Activated CD4-positive, CD25-positive, alpha-beta regulatory T cell treated with anti-CD3 and anti-CD28 coated beads, Interleukin-2, amount 50 U/mL, for 72 hours (primary cell): Measurements from ENCODE around the gene ATF6.

Source experiments
- DNase-seq: peaks from one replicate; pipeline ENCODE4 v3.0.0; 2021

Gene ATF6

DNA sequence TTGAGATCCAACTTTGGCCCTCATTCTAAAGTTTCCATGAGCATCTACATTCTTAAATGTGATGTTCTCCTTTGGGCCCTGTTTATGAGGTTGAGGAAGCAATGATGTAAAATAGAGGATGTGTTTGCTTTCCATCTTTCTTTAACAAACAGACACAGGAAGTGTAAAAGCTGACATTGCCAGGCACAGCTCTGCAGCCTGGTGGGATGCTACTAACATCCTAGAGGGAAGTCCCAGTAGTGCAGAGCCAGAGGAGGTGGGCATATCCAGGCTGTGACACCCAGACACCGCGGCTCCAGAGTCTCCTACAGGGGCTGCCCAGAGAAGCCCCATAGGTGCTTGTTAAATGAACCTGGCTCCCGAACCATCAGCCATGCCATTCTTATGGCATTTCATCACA lies 241.3 kb downstream of the ATF6 start:
- no peak for DNase-seq

DNA sequence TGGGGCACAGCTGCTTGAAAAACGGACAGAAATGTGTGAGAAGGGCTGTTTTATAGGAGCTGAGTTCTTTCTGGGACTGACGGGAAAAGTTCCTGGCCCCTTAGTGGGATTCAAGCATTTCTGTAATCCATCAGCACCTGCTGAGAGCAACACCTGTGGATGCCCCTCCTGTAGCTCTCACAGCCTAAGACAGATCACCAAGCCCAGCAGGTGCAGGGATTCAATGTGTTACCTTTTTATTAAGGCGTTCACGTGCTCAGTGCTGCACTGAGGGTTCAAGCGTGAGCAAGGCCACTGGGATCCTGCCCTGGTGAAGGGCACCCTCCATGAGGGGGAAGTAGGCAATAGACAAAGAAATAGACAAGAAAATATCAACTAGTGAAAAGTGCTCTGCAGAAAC lies 242.7 kb downstream of the ATF6 start:
- no peak for DNase-seq

DNA sequence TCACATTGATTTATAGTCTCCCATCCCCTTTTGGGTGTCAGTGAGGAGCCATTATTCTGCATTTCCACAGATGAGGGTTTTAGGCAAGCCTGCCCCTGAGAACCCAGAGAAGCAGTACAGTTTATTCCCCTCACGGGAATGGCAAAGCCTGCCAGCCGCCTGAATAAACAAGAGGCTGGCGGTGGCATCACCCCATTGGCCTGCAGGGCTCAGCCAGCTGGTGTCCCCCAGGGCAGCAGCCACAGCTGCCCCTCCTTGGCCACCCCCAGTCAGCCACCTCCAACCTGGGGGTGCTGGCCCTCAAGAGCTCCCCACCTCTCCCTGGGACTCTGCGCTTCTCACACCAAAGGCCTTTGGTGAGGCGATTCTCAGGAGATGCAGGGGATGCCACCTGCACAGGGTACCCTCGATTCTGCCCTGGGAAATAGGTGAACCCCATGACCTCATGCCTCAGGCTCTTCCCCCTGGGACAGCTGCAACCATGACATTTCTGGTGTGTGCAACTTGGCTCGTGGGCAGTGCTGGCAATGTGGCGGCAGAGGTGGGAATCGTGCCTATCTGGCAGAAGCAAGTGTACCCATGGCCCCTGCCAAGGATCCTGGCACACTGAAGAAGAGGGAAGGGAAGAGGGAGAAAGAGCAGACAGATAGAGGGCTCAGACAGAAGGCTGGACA lies 243.5 kb downstream of the ATF6 start:
- no peak for DNase-seq

DNA sequence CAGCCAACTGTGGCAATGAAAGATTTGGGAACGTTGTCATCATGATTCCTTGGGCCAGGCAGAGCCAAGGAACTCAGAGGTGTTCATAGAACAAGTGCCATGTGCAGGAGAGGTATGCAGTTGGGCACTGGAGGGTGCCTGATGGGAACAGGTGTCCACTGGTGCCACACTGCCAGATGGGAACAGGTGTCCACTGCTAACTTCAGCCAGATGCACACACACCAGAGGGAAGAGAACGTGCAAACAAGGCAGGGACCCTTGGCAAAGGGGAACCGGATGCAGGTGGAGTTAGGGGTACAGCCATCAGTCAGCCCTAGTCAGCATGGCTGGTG lies 244.0 kb downstream of the ATF6 start:
- DNase-seq: no peak

DNA sequence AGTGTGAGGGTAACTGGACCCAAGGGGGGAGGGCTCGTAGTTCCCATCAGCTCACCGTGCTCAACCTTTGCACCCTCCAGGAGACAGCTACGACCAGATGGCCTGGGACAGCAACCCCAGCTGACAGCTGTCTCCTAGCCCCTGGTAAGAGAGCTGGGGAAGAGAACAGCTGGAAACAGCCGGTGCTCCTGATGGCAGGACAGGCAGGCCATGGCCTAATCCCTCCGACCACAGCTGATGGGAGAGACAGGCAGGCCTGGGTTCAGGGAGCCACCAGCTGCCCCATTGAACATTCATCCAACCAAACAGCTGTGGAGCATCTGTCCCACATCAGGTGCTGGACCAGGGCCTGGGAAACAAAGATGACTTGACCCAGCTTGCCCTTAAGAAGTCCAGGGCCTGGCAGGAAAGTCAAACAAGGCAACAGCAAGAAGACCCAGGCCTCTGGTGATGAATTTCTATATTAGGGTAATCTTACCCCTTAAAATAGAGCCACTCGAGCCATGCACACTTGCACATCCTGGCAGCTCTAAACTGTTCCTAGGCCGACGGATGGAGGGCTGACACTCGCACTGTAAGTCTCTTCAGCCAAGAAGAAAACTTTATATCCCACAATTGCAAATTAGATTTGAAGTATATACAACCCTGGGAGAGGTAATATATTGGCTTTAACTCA lies 245.4 kb downstream of the ATF6 start:
- no peak for DNase-seq

DNA sequence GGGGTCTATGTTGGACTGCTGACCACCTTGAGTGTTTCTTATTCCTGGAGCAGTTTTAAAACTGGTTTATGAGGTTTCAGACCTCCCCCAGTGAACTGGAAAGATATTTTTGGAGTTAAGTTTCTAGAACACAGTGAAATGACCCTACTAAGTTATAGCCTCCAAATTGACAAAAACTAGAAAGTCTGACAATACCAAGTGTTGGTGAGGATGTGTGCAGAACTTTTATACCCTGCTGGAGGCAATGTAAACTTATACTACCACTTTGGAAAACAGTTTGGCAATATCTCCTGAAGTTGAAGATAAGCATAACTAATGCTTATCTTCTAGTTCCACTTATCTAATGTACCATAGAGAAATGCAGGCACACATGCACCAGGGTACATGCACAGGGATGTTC lies 247.2 kb downstream of the ATF6 start:
- no peak for DNase-seq
